HFFc6 (cell line): ENCODE measurements around the gene RSF1. TPM values are rescaled to one million over a fixed set of nuclear protein-coding genes. Genes with fewer than 3 reads are reported as not detected.

Experiments
- DNase-seq: peaks from one replicate; pipeline ENCODE4 v3.0.0-alpha.2; 2018
- H3K27ac Mint-ChIP-seq: 2 replicates; pipeline ENCODE4 v1.8.0; 2020; ENCODE audit warnings: mild to moderate bottlenecking, mixed read lengths
- H3K27me3 Mint-ChIP-seq: 2 replicates; pipeline ENCODE4 v1.8.0; 2021; ENCODE audit warnings: mild to moderate bottlenecking, moderate library complexity, mixed read lengths; ENCODE audit not compliant: insufficient read depth
- H3K36me3 Mint-ChIP-seq: 2 replicates; pipeline ENCODE4 v1.8.0; 2021; ENCODE audit warnings: low read depth, mixed read lengths
- H3K4me1 Mint-ChIP-seq: 2 replicates; pipeline ENCODE4 v1.8.0; 2020; ENCODE audit warnings: low read depth, mixed read lengths
- H3K4me3 Mint-ChIP-seq: 2 replicates; pipeline ENCODE4 v1.8.0; 2020; ENCODE audit warnings: mild to moderate bottlenecking, moderate library complexity, mixed read lengths
- H3K9me3 Mint-ChIP-seq: 2 replicates; pipeline ENCODE4 v1.8.0; 2020; ENCODE audit warnings: mild to moderate bottlenecking, mixed read lengths
- total RNA-seq, 6 experiments: library from RNA; stranded (reverse); fragmentation: NEBNext Ultra II Directional; extraction: Animal tissue kit (Norgen Biotek cat#: 25700); gene quantifications; 2 replicates in 1 of 6; 3 replicates in 5 of 6; pipeline ENCODE4 v1.2.3, GENCODE V29; 2021
- TF ChIP-seq, protein P1 (sequence below): fragments of 200-600 bp; sonication (generic); IDR thresholded peaks from 2 replicates; pipeline ENCODE4 v1.5.0; 2021; ENCODE audit warnings: antibody characterized with exemption, mild to moderate bottlenecking

Gene RSF1
- total RNA-seq, 6 experiments from 2014 or later = 44.7 to 59.2 (median 55.3) TPM

- Mint-ChIP-seq H3K4me3 (no peak overlapping the region), H3K9me3 (no peaks in the 10 kb centered on the region), H3K36me3 (peaks cover 30% of the 10 kb centered on the region), H3K4me1 (no peaks in the 10 kb centered on the region), H3K27ac (no peak overlapping the region), H3K27me3 (no peaks in the 10 kb centered on the region; the same call in 1 of the 2 replicates)
- TF ChIP-seq, protein P1, sequence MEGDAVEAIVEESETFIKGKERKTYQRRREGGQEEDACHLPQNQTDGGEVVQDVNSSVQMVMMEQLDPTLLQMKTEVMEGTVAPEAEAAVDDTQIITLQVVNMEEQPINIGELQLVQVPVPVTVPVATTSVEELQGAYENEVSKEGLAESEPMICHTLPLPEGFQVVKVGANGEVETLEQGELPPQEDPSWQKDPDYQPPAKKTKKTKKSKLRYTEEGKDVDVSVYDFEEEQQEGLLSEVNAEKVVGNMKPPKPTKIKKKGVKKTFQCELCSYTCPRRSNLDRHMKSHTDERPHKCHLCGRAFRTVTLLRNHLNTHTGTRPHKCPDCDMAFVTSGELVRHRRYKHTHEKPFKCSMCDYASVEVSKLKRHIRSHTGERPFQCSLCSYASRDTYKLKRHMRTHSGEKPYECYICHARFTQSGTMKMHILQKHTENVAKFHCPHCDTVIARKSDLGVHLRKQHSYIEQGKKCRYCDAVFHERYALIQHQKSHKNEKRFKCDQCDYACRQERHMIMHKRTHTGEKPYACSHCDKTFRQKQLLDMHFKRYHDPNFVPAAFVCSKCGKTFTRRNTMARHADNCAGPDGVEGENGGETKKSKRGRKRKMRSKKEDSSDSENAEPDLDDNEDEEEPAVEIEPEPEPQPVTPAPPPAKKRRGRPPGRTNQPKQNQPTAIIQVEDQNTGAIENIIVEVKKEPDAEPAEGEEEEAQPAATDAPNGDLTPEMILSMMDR = no peak
- no peak for DNase-seq
Observed at GRCh38 chr11:77687088-77687487, 133.4 kb downstream of the RSF1 start.

DNA sequence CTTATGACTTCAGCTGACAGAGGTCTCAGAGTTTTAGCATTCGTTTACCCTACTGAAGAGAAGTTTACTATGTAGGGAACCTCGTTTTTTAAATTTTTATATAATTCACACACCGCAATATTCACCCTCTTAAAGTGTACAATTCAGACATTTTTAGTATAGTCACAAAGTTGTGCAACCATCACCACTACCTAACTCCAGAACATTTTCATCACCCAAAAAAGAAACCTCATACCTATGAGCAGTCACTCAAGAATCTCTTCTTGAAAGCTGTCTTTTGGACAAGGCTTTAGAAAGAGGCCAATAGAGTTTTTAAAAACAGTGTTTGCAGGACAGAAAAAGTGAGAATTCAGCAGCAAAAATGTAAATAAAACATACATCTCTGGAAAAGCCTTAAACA, 143.4 kb downstream of the RSF1 start:
- peaks cover 29% of the 10 kb centered on the region for H3K4me1 Mint-ChIP-seq
- peak overlapping the region; percentile 7; the same call in 1 of the 2 replicates for H3K27ac Mint-ChIP-seq

GRCh38 chr11:77672264-77672663, 148.3 kb downstream of the RSF1 start:
- H3K36me3 Mint-ChIP-seq = peaks cover 67% of the 10 kb centered on the region
- peaks cover 59% of the 10 kb centered on the region for H3K4me1 Mint-ChIP-seq
- no peaks in the 10 kb centered on the region for H3K9me3 Mint-ChIP-seq
- peak overlapping the region; percentile 10; the same call in 1 of the 2 replicates for H3K4me3 Mint-ChIP-seq
- peaks cover 1% of the 10 kb centered on the region for H3K27me3 Mint-ChIP-seq
- DNase-seq = peak; percentile 96
- H3K27ac Mint-ChIP-seq = peak overlapping the region; percentile 80
- TF ChIP-seq, protein P1 = no peak

More for the DNA sequence above, 143.4 kb downstream of the RSF1 start:
- Mint-ChIP-seq H3K4me3 (no peak overlapping the region), H3K27me3 (peaks cover 1% of the 10 kb centered on the region; the same call in 1 of the 2 replicates), H3K36me3 (peaks cover 60% of the 10 kb centered on the region), H3K9me3 (no peaks in the 10 kb centered on the region)
- no peak for DNase-seq
- TF ChIP-seq, protein P1 = no peak

GRCh38 chr11:77669848-77670511, 150.5 kb downstream of the RSF1 start:
- TF ChIP-seq, protein P1 = no peak
- Mint-ChIP-seq H3K27ac (peak overlapping the region; percentile 29; the same call in 1 of the 2 replicates), H3K36me3 (peaks cover 54% of the 10 kb centered on the region), H3K4me1 (peaks cover 52% of the 10 kb centered on the region), H3K4me3 (peak overlapping the region; percentile 4; the same call in 1 of the 2 replicates), H3K9me3 (no peaks in the 10 kb centered on the region), H3K27me3 (peaks cover 1% of the 10 kb centered on the region)
- DNase-seq = peak; percentile 22

GRCh38 chr11:77668760-77669159, 151.8 kb downstream of the RSF1 start:
- Mint-ChIP-seq H3K4me1 (peaks cover 52% of the 10 kb centered on the region), H3K27ac (peak overlapping the region; percentile 37), H3K9me3 (no peaks in the 10 kb centered on the region), H3K4me3 (peak overlapping the region; percentile 0; the same call in 1 of the 2 replicates), H3K36me3 (peaks cover 43% of the 10 kb centered on the region), H3K27me3 (peaks cover 1% of the 10 kb centered on the region)
- DNase-seq = peak; percentile 31
- TF ChIP-seq, protein P1 = no peak
